Right cardiac atrium (tissue), 5 donors: ENCODE data around the gene ATG13. TPM values are rescaled to one million over a fixed set of nuclear protein-coding genes. Genes with fewer than 3 reads are reported as not detected.

Experiments
- ATAC-seq, 2 donors: fragments of 200-7000 bp; cut with Tn5 transposase; one replicate each; pipeline versions ENCODE4 v1.8.0 to v1.9.1; 2020; ENCODE audit warnings: moderate library complexity in 2 of 2, mild to moderate bottlenecking in 1 of 2
- DNase-seq, 3 donors: peaks; one replicate each; pipeline ENCODE4 v3.0.0-alpha.2; 2020
- H3K27ac ChIP-seq: one replicate; pipeline ENCODE4 v1.5.1; 2013; ENCODE audit warnings: mild to moderate bottlenecking, low read length, control low read depth, moderate library complexity
- H3K27me3 ChIP-seq: one replicate; pipeline ENCODE4 v1.6.1; 2013; ENCODE audit not compliant: control insufficient read depth, insufficient read depth
- H3K4me1 ChIP-seq: one replicate; pipeline ENCODE4 v1.6.1; 2013; ENCODE audit warnings: low read length; ENCODE audit not compliant: control insufficient read depth, insufficient read depth
- H3K4me3 ChIP-seq: one replicate; pipeline ENCODE4 v1.5.1; 2013; ENCODE audit warnings: low read length, control low read depth
- H3K9me3 ChIP-seq: one replicate; pipeline ENCODE4 v1.6.1; 2013; ENCODE audit warnings: low read length; ENCODE audit not compliant: control insufficient read depth
- WGBS: extraction: QIAGEN DNeasy Blood & Tissue Kit; methylation state at CpG from one replicate; pipeline ENCODE4 v1.1.7; 2013; 5-methylcytosine and 5-hydroxymethylcytosine counted together
- intact Hi-C, 4 donors: fragments of 100-400 bp; cut with DNase I; formaldehyde crosslinking; loops; one replicate each; pipeline versions ENCODE4 v1.11.0 to v1.14.0; 2022 to 2023
- polyA plus RNA-seq: library from polyadenylated mRNA; stranded (reverse); fragments of 200-250 nt; gene quantifications from one replicate; pipeline ENCODE4 v1.2.3, GENCODE V29; 2013
- total RNA-seq, 4 donors: library from RNA; stranded (reverse); fragmentation: NEBNext Ultra II Directional; extraction: Animal tissue kit (Norgen Biotek cat#: 25700); gene quantifications; one replicate each; pipeline ENCODE4 v1.2.1, GENCODE V29; 2021
- donor health status: healthy with polysubstance abuse.
- donor health status: DM: no; HTN: yes; CAD: no.
- donor health status: DM: no; HTN: no; CAD: no.
- donor health status: DM: no; HTN: yes; CAD: no; lungs with severe emphysema.
- donor health status: DM: yes; HTN: yes; CAD: no.

The ATG13 gene
- total and polyA plus RNA-seq, 5 donors: 38.0 to 66.2 (median 55.1) TPM

- WGBS: 79% methylated on average over 1 of the region's 1 CpG
- no peak overlapping the region for H3K27ac ChIP-seq
- no peaks in the 10 kb centered on the region for H3K4me1 ChIP-seq
- no peak for ATAC-seq
- no peaks in the 10 kb centered on the region for H3K27me3 ChIP-seq
- no peak overlapping the region for H3K4me3 ChIP-seq
- no peak for DNase-seq
- no peaks in the 10 kb centered on the region for H3K9me3 ChIP-seq
- intact Hi-C loops: no loop called here
Observed at GRCh38 chr11:46607516-46607915, 9.8 kb upstream of the ATG13 start.

GRCh38 chr11:46609386-46609785, 8.0 kb upstream of the ATG13 start:
- no peaks in the 10 kb centered on the region for H3K9me3 ChIP-seq
- DNase-seq: peak in 1 of 3 donors; percentile 36
- H3K4me1 ChIP-seq: no peaks in the 10 kb centered on the region
- no peak overlapping the region for H3K27ac ChIP-seq
- ATAC-seq: no peak
- no peaks in the 10 kb centered on the region for H3K27me3 ChIP-seq
- 95% methylated on average over 6 of the region's 6 CpGs for WGBS
- no peak overlapping the region for H3K4me3 ChIP-seq
- intact Hi-C loops: no loop called here

GRCh38 chr11:46611526-46612304, 5.6 kb upstream of the ATG13 start:
- peak overlapping the region; percentile 35 for H3K27ac ChIP-seq
- WGBS: 71% methylated on average over 5 of the region's 5 CpGs
- intact Hi-C loops: loop anchor here in 1 of 4 donors (10.0 kb wide), 1 partner anchor 227 kb away; the partner anchor contains the start of gene MDK
- H3K27me3 ChIP-seq: no peaks in the 10 kb centered on the region
- ATAC-seq (peak; percentile 18 to 22), DNase-seq (no peak)
- no peaks in the 10 kb centered on the region for H3K9me3 ChIP-seq
- H3K4me1 ChIP-seq: no peaks in the 10 kb centered on the region
- H3K4me3 ChIP-seq: no peak overlapping the region

- H3K9me3 ChIP-seq: no peaks in the 10 kb centered on the region
- H3K27ac ChIP-seq: no peak overlapping the region
- no peaks in the 10 kb centered on the region for H3K27me3 ChIP-seq
- intact Hi-C loops: loop anchor here in 1 of 4 donors (10.0 kb wide), 1 partner anchor 228 kb away; the partner anchor contains the start of gene MDK
- no peak overlapping the region for H3K4me3 ChIP-seq
- DNase-seq (no peak), ATAC-seq (no peak)
- 64% methylated on average over 2 of the region's 2 CpGs for WGBS
- no peaks in the 10 kb centered on the region for H3K4me1 ChIP-seq
Observed at GRCh38 chr11:46612326-46612725, 5.0 kb upstream of the ATG13 start.

GRCh38 chr11:46615756-46616155, 1.6 kb upstream of the ATG13 start:
- no peak for ATAC-seq
- Histone ChIP-seq H3K27ac (no peak overlapping the region), H3K4me1 (peaks cover 2% of the 10 kb centered on the region), H3K27me3 (no peaks in the 10 kb centered on the region), H3K4me3 (no peak overlapping the region), H3K9me3 (no peaks in the 10 kb centered on the region)
- no peak for DNase-seq
- 96% methylated on average over 7 of the region's 7 CpGs for WGBS
- intact Hi-C loops: loop anchor here in 1 of 4 donors (10.0 kb wide), 1 partner anchor 231 kb away; the partner anchor contains the start of gene MDK

- no peak for ATAC-seq
- Histone ChIP-seq H3K9me3 (no peaks in the 10 kb centered on the region), H3K27me3 (no peaks in the 10 kb centered on the region), H3K4me1 (peaks cover 2% of the 10 kb centered on the region), H3K27ac (peak overlapping the region; percentile 97), H3K4me3 (peak overlapping the region; percentile 98)
- WGBS: 3% methylated on average over 15 of the region's 15 CpGs
- no peak for DNase-seq
- intact Hi-C loops: loop anchor here in 1 of 4 donors (10.0 kb wide), 1 partner anchor 232 kb away; the partner anchor contains the start of gene MDK
Observed at GRCh38 chr11:46616551-46617133, 711 bp upstream of the ATG13 start.

- H3K4me1 ChIP-seq: peaks cover 2% of the 10 kb centered on the region
- intact Hi-C loops: loop anchor here in 1 of 4 donors (10.0 kb wide), 1 partner anchor 233 kb away; the partner anchor contains the start of gene MDK
- no peaks in the 10 kb centered on the region for H3K27me3 ChIP-seq
- ATAC-seq (no peak), DNase-seq (no peak)
- no peaks in the 10 kb centered on the region for H3K9me3 ChIP-seq
- peak overlapping the region; percentile 98 for H3K4me3 ChIP-seq
- H3K27ac ChIP-seq: peak overlapping the region; percentile 97
- 3% methylated on average over 9 of the region's 9 CpGs for WGBS
Observed at GRCh38 chr11:46617972-46618314, 590 bp downstream of the ATG13 start.

- no peaks in the 10 kb centered on the region for H3K9me3 ChIP-seq
- 60% methylated on average over 6 of the region's 6 CpGs for WGBS
- H3K27me3 ChIP-seq: no peaks in the 10 kb centered on the region
- H3K4me1 ChIP-seq: peaks cover 2% of the 10 kb centered on the region
- DNase-seq (no peak), ATAC-seq (no peak)
- peak overlapping the region; percentile 98 for H3K4me3 ChIP-seq
- H3K27ac ChIP-seq: no peak overlapping the region
- intact Hi-C loops: loop anchor here in 1 of 4 donors (10.0 kb wide), 1 partner anchor 234 kb away; the partner anchor contains the start of gene MDK
Observed at GRCh38 chr11:46618837-46619236, 1.5 kb downstream of the ATG13 start.

- no peaks in the 10 kb centered on the region for H3K27me3 ChIP-seq
- DNase-seq: no peak
- ATAC-seq: no peak
- no peaks in the 10 kb centered on the region for H3K9me3 ChIP-seq
- no peak overlapping the region for H3K4me3 ChIP-seq
- intact Hi-C loops: no loop called here
- H3K4me1 ChIP-seq: no peaks in the 10 kb centered on the region
- WGBS: 96% methylated on average over 3 of the region's 3 CpGs
- no peak overlapping the region for H3K27ac ChIP-seq
Observed at GRCh38 chr11:46625406-46625805, 8.1 kb downstream of the ATG13 start.

- Histone ChIP-seq H3K4me1 (no peaks in the 10 kb centered on the region), H3K27ac (no peak overlapping the region), H3K27me3 (no peaks in the 10 kb centered on the region), H3K4me3 (no peak overlapping the region), H3K9me3 (no peaks in the 10 kb centered on the region)
- WGBS: 83% methylated on average over 6 of the region's 6 CpGs
- intact Hi-C loops: no loop called here
- no peak for ATAC-seq
- peak in 1 of 3 donors; percentile 36 for DNase-seq
Observed at GRCh38 chr11:46628961-46629360, 11.6 kb downstream of the ATG13 start.

- Histone ChIP-seq H3K27ac (no peak overlapping the region), H3K27me3 (no peaks in the 10 kb centered on the region), H3K4me1 (no peaks in the 10 kb centered on the region), H3K4me3 (no peak overlapping the region), H3K9me3 (no peaks in the 10 kb centered on the region)
- 98% methylated on average over 1 of the region's 1 CpG for WGBS
- ATAC-seq (no peak), DNase-seq (no peak)
- intact Hi-C loops: no loop called here
Observed at GRCh38 chr11:46630237-46630636, 12.9 kb downstream of the ATG13 start.
